SK-N-MC (cell line): ENCODE measurements around the gene TBL3.

Source experiments
- EZH2 ChIP-seq: fragments of 200-600 bp; sonication (generic); IDR thresholded peaks from one replicate; pipeline ENCODE4 v1.6.1; 2017; ENCODE audit warnings: antibody characterized with exemption
- FOXP2 ChIP-seq: optimal IDR thresholded peaks from 2 replicates; pipeline ENCODE3; 2011; ENCODE audit warnings: mild to moderate bottlenecking, moderate library complexity; ENCODE audit not compliant: insufficient read depth; ENCODE audit errors: extremely low read length, control extremely low read depth
- POLR2AphosphoS5 ChIP-seq: IDR thresholded peaks from 2 replicates; pipeline ENCODE4 v1.6.1; 2012; ENCODE audit warnings: mild to moderate bottlenecking, low read depth, low read length, borderline replicate concordance

DNA sequence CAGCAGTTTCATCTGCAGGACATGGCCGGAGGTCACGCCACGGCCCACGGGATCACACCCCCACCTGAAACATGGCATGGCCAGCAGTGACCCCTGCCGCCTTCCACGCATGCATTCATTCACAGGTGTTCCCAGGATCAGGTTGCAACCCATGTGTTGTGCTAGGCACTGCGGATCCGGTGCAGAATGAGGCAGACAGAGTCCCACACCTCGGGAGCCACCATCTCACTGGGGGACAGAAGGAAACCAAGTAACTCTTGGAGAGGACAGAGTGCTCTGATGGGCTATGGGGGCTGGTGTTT, 24.5 kb upstream of the TBL3 start:
- no peak for TF ChIP-seq FOXP2
- TF ChIP-seq EZH2 = no peak
- TF ChIP-seq POLR2AphosphoS5 = no peak
